ENCODE measurements around the gene CNPY3. TPM values are rescaled to one million over a fixed set of nuclear protein-coding genes. Genes with fewer than 3 reads are reported as not detected.

Gene CNPY3
- polyA plus RNA-seq, 1 of the 3 experiments (the other 2 are of a cell fraction): 77.5 TPM

DNA sequence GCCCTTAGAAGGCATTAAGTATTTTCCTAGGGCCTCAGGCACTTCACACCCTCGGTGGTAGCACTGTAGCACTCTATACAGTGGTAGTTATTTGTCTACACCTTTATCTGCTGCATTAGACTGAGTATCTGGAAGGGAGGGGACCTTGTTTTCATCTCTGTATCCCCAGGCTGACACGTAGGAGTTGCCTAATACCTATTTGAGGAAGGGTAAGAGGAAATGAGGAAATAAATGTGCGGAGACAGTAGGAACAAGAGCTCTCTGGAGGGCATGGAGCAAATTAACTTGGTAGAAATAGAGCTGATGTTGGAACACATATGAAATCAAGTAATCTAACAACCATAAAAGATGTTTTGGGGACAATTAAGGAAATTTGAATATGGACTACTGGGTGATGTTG is 3.9 kb downstream of the CNPY3 start:
- POLR2A ChIA-PET: no interaction called here
- Histone ChIP-seq H2AFZ (ENCODE audit: low read depth) (no peak overlapping the region), H4K20me1 (ENCODE audit: insufficient read depth) (no peaks in the 10 kb centered on the region; the same call in 1 of the 2 replicates), H3K36me3 (replicated peaks in 1 of 2; ENCODE audit: control insufficient read depth in 1 of 2, insufficient read depth in 2 of 2, low read length in 1 of 2) (peaks cover 28 to 40% of the 10 kb centered on the region in 2 experiments), H3K4me2 (0 out of 2 replicates have a peak overlapping the region, but pooled peaks have one; percentile 6), H3K4me1 (ENCODE audit: control insufficient read depth in 1 of 2, insufficient read depth in 2 of 2, low read depth in 1 of 2, low read length in 1 of 2) (peaks cover 0 to 15% of the 10 kb centered on the region in 2 experiments; a peak in 1 of 4 replicates), H3K27ac (ENCODE audit: low read depth in 2 of 2, low read length in 1 of 2) (no peak overlapping the region), H3K9me2 (no peaks in the 10 kb centered on the region), H3K27me3 (ENCODE audit: insufficient read depth) (no peaks in the 10 kb centered on the region), H3K79me2 (ENCODE audit: insufficient read depth) (peaks cover 51% of the 10 kb centered on the region), H3F3A (replicated peaks; ENCODE audit: insufficient read depth) (peaks cover 31% of the 10 kb centered on the region), H3K9me3 (no peaks in the 10 kb centered on the region), H3K9ac (no peak overlapping the region), H3K4me3 (ENCODE audit: low read depth in 2 of 2, low read length in 1 of 2) (no peak overlapping the region)
- DNase-seq: no peak
- TF ChIP-seq EZH2phosphoT487 (IDR thresholded peaks at IDR 0.05; ENCODE audit: borderline replicate concordance, low read depth) (no peak), EP300 (IDR thresholded peaks at IDR 0.05; ENCODE audit: borderline replicate concordance in 1 of 2, low read depth in 1 of 2, low read length in 1 of 2) (no peak)
- CTCF ChIA-PET: no interaction called here
- 95% methylated on average over 3 of the region's 3 CpGs for WGBS (ENCODE audit: low lambda C conversion rate)

DNA sequence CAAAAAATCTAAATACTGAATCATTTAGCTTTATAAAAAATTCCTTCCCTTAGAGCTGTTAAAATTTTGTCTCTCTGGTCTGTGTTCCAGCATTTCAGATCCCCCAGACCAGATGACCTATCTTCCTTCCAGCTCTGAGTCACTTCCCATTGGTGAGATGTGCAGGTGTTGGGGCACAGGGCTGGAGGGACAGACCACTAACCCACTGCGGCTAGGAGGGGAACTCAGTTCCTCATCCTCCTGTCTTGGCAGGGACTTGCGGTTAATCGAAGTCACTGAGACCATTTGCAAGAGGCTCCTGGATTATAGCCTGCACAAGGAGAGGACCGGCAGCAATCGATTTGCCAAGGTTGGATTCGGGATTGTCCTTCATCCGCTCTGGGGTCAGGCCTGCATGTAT is 6.0 kb downstream of the CNPY3 start:
- ChIA-PET CTCF (no interaction called here), POLR2A (interaction anchor here (1.0 kb wide), 1 partner anchor 43 kb away, joined by 3 read pairs; the partner anchor contains the start of gene PEX6)
- no peak overlapping the region for H3K27ac ChIP-seq (ENCODE audit: low read depth in 2 of 2, low read length in 1 of 2)

More for the DNA sequence above, 6.0 kb downstream of the CNPY3 start:
- no peak for DNase-seq
- Histone ChIP-seq H3K27me3 (ENCODE audit: insufficient read depth) (no peaks in the 10 kb centered on the region), H3K4me2 (no peak overlapping the region), H3K4me1 (ENCODE audit: control insufficient read depth in 1 of 2, insufficient read depth in 2 of 2, low read depth in 1 of 2, low read length in 1 of 2) (peaks cover 0 to 15% of the 10 kb centered on the region in 2 experiments; a peak in 1 of 4 replicates), H3K36me3 (replicated peaks in 1 of 2; ENCODE audit: control insufficient read depth in 1 of 2, insufficient read depth in 2 of 2, low read length in 1 of 2) (peaks cover 37 to 40% of the 10 kb centered on the region in 2 experiments), H3F3A (replicated peaks; ENCODE audit: insufficient read depth) (peaks cover 13% of the 10 kb centered on the region), H4K20me1 (ENCODE audit: insufficient read depth) (no peaks in the 10 kb centered on the region; the same call in 1 of the 2 replicates), H3K79me2 (ENCODE audit: insufficient read depth) (peaks cover 47% of the 10 kb centered on the region), H3K9me2 (no peaks in the 10 kb centered on the region), H3K9ac (no peak overlapping the region), H3K9me3 (no peaks in the 10 kb centered on the region), H2AFZ (ENCODE audit: low read depth) (no peak overlapping the region), H3K4me3 (ENCODE audit: low read depth in 2 of 2, low read length in 1 of 2) (no peak overlapping the region)
- TF ChIP-seq FOXM1 (IDR thresholded peaks at IDR 0.05; ENCODE audit: low read depth) (no peak), TEAD4 (IDR thresholded peaks at IDR 0.05; ENCODE audit: borderline replicate concordance, insufficient read depth) (no peak), FOXJ3 (CRISPR knock-in tag; IDR thresholded peaks at IDR 0.05) (no peak), SMC3 (IDR thresholded peaks at IDR 0.05; ENCODE audit: low read depth, low read length) (no peak), YY1 (IDR thresholded peaks at IDR 0.05; ENCODE audit: low read depth) (no peak), RFX5 (IDR thresholded peaks at IDR 0.05; ENCODE audit: low read length) (no peak), RCOR1 (IDR thresholded peaks at IDR 0.05; ENCODE audit: low read length) (no peak), NFIC (IDR thresholded peaks at IDR 0.05; ENCODE audit: borderline replicate concordance) (no peak), SIN3A (IDR thresholded peaks at IDR 0.05; ENCODE audit: borderline replicate concordance, low read depth, low read length) (no peak), POLR2AphosphoS5 (IDR thresholded peaks at IDR 0.05; ENCODE audit: low read depth, low read length) (no peak), EP300 (IDR thresholded peaks at IDR 0.05; ENCODE audit: borderline replicate concordance in 1 of 2, low read depth in 1 of 2, low read length in 1 of 2) (no peak), CHD2 (IDR thresholded peaks at IDR 0.05; ENCODE audit: low read length, partially characterized antibody) (no peak), PBX3 (IDR thresholded peaks at IDR 0.05) (no peak)
- TF ChIP-seq, protein P1, sequence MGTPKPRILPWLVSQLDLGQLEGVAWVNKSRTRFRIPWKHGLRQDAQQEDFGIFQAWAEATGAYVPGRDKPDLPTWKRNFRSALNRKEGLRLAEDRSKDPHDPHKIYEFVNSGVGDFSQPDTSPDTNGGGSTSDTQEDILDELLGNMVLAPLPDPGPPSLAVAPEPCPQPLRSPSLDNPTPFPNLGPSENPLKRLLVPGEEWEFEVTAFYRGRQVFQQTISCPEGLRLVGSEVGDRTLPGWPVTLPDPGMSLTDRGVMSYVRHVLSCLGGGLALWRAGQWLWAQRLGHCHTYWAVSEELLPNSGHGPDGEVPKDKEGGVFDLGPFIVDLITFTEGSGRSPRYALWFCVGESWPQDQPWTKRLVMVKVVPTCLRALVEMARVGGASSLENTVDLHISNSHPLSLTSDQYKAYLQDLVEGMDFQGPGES (IDR thresholded peaks at IDR 0.05; ENCODE audit: low read depth, low read length): no peak
- TF ChIP-seq, protein P2, sequence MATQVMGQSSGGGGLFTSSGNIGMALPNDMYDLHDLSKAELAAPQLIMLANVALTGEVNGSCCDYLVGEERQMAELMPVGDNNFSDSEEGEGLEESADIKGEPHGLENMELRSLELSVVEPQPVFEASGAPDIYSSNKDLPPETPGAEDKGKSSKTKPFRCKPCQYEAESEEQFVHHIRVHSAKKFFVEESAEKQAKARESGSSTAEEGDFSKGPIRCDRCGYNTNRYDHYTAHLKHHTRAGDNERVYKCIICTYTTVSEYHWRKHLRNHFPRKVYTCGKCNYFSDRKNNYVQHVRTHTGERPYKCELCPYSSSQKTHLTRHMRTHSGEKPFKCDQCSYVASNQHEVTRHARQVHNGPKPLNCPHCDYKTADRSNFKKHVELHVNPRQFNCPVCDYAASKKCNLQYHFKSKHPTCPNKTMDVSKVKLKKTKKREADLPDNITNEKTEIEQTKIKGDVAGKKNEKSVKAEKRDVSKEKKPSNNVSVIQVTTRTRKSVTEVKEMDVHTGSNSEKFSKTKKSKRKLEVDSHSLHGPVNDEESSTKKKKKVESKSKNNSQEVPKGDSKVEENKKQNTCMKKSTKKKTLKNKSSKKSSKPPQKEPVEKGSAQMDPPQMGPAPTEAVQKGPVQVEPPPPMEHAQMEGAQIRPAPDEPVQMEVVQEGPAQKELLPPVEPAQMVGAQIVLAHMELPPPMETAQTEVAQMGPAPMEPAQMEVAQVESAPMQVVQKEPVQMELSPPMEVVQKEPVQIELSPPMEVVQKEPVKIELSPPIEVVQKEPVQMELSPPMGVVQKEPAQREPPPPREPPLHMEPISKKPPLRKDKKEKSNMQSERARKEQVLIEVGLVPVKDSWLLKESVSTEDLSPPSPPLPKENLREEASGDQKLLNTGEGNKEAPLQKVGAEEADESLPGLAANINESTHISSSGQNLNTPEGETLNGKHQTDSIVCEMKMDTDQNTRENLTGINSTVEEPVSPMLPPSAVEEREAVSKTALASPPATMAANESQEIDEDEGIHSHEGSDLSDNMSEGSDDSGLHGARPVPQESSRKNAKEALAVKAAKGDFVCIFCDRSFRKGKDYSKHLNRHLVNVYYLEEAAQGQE (IDR thresholded peaks at IDR 0.05; ENCODE audit: low read depth, low read length): no peak
- TF ChIP-seq, protein P3, sequence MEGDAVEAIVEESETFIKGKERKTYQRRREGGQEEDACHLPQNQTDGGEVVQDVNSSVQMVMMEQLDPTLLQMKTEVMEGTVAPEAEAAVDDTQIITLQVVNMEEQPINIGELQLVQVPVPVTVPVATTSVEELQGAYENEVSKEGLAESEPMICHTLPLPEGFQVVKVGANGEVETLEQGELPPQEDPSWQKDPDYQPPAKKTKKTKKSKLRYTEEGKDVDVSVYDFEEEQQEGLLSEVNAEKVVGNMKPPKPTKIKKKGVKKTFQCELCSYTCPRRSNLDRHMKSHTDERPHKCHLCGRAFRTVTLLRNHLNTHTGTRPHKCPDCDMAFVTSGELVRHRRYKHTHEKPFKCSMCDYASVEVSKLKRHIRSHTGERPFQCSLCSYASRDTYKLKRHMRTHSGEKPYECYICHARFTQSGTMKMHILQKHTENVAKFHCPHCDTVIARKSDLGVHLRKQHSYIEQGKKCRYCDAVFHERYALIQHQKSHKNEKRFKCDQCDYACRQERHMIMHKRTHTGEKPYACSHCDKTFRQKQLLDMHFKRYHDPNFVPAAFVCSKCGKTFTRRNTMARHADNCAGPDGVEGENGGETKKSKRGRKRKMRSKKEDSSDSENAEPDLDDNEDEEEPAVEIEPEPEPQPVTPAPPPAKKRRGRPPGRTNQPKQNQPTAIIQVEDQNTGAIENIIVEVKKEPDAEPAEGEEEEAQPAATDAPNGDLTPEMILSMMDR (IDR thresholded peaks at IDR 0.05): no peak
- 90% methylated on average over 3 of the region's 7 CpGs for WGBS (ENCODE audit: low lambda C conversion rate)
